Pulmonary artery endothelial cell (primary cell): Measurements from ENCODE around the gene FBXL17. TPM values are rescaled to one million over a fixed set of nuclear protein-coding genes. Genes with fewer than 3 reads are reported as not detected.

ENCODE experiments used
- DNase-seq: peaks from one replicate; pipeline ENCODE4 v3.0.0-alpha.2; 2011; ENCODE audit warnings: low read depth, low spot score
- total RNA-seq: library from RNA; depleted of rRNA; stranded (reverse); fragments of >200 nt; gene quantifications from 2 replicates; pipeline ENCODE4 v1.2.3, GENCODE V29; 2014

Gene FBXL17
- total RNA-seq, 1 donor from 2014 or later = 4.6 TPM

GRCh38 chr5:108101130-108101529, 280.8 kb downstream of the FBXL17 start:
- no peak for DNase-seq

GRCh38 chr5:108094800-108095199, 287.1 kb downstream of the FBXL17 start:
- DNase-seq = no peak

GRCh38 chr5:108093186-108093585, 288.7 kb downstream of the FBXL17 start:
- no peak for DNase-seq

GRCh38 chr5:108090946-108091345, 291.0 kb downstream of the FBXL17 start:
- no peak for DNase-seq

DNA sequence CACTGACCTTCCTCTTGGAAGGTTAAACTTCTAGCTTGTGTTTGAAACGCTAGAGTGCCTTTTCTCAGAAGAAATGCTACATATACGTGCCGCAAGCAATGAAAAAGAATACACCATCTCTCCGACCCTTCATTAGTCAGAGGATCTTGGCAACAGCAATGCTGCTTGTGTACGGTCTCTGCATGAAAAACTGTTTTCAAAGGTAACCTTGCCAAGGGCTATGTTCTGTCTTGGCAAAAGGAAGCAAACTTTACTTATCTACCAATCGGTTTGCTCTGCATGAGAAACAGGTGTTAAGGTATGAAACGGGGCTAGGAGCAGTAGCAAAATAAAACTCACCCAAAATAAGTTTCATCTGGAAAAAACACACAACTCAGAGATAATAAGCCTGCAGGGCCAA, 297.8 kb downstream of the FBXL17 start:
- DNase-seq = no peak

GRCh38 chr5:108083232-108083631, 298.7 kb downstream of the FBXL17 start:
- no peak for DNase-seq

- DNase-seq = no peak
These were observed 300.2 kb downstream of the FBXL17 start for GRCh38 chr5:108081707-108082106.

GRCh38 chr5:108079753-108080152, 302.1 kb downstream of the FBXL17 start:
- DNase-seq = no peak

DNA sequence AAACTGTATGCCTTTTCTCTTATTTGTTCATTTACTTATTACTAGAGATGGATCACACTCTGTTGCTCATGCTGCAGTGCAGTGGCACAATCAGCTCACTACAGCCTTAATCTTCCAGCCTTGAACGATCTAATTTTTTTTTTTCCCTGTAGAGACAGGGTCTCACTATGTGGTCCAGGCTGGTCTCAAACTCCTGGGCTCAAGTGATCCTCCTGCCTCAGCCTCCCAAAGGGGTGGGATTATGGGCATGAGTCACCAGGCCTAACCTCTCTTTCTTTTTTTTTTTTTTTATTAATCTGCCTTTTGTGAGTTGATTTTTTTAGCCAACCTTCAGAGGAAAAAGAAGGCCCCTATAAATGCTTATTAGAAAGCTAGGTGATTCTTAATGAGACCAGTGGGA, 303.0 kb downstream of the FBXL17 start:
- no peak for DNase-seq

DNA sequence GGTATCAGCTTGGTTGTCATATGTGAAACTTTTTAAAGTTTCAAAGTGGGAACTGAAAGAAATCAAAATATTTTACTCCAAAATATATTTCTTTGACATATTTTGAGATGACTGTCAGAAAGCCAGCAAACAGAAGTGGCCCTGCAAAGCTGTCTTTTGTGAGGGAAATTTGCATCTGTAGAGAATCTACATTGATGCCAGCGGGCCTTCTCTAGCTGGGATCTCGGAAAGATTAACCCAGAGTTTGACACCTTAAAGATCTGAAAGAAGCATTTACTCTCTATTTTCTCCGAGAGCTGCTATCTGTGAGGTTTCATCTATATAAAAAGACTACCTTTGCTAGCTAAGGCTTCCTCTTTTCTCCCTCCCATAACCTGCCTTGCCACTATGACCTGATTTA, 303.6 kb downstream of the FBXL17 start:
- DNase-seq = no peak

DNA sequence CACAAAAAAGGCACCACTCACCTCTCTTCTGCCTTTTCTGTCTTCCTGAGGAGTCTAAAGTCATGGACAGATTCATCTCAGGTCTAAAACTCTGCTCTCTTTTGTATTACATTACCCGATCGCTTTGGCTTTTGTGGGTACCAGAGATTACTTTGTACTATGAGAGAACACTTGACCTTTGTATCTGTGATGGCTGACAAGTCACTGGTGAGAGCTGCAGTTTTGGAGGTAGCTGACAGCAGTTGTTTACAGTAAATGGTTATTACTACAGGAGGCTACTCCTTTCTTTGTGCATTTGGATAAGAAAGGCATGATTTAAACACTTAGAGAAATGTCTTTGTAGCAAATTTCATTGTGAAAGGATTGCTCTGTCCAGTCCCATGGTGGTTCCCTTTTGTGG, 307.3 kb downstream of the FBXL17 start:
- no peak for DNase-seq

- DNase-seq = no peak
These were observed 317.6 kb downstream of the FBXL17 start for GRCh38 chr5:108064302-108064701.

DNA sequence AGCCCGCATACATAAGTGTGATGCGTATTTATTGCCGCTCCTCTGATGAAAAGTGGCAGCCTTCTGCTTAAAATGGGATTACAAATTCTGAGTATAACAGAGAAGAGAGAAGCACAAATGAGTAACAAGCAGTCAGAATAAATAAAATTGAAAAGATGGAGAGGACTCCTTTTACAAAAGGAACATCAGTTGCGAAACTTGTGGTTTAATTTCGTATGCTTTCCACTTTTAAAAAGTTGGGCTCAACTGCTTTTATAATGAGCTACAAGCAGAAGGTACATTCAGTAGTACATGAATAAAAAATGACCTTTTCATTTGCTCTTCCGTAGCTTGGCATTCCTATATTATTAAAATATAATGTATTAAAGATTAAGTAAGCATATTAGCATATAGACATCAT, 320.0 kb downstream of the FBXL17 start:
- DNase-seq = no peak

DNA sequence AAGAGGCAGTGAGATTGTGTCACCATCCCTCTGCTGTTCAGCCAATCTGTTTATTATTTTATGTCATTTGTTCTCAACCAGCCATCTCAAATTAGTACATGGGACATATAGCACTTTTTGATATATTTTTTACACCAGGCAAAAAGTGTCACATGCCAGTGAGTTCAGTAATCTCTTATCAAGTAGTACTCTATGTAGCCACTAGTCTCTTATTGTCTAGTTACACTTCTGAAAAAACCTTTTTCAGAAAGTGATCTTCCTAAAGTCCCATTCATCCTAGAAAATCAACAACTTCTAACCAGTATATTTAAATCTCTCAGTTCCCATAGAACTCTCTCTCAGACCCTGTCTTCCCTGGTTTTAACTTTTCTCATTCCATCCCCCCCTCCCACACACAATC, 321.6 kb downstream of the FBXL17 start:
- DNase-seq = no peak

DNA sequence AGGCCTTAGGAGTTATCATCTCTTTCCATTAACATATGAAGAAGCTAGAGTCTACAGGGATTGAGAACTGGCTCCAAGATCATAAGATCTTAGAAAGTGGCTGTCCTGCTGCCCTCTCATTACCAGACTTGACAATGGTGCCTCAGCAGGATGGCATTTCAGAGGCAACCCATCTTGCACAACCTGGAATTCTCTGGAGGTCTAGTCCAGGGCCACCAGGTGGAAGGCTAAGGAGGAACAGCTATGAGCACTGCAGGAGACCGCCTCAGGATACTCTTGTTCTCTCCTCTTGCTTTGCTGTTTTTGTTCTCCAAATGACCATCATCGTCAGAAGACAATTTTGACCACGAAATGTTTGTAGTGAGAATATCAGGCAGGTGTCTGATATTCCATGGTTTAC, 322.6 kb downstream of the FBXL17 start:
- no peak for DNase-seq

DNA sequence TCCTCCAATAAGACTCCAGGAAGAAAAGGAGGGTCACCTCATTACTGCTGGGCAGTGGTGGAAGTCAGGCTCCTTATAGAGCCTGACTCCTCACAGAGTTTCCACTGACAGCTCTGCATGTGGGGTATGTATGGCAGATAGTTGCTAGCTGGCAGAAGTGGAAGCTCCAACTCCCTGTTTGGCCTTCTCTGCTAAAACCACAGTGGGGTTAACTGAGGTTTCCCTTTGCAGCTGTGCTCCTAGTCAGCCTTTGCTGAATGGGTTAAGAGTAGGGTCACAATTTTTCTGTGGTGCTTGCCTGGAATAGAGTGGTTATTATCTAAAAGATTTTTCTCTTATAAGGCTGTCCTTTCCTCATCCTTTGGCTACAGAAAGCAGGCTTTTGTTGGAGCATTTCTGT, 327.5 kb downstream of the FBXL17 start:
- no peak for DNase-seq

DNA sequence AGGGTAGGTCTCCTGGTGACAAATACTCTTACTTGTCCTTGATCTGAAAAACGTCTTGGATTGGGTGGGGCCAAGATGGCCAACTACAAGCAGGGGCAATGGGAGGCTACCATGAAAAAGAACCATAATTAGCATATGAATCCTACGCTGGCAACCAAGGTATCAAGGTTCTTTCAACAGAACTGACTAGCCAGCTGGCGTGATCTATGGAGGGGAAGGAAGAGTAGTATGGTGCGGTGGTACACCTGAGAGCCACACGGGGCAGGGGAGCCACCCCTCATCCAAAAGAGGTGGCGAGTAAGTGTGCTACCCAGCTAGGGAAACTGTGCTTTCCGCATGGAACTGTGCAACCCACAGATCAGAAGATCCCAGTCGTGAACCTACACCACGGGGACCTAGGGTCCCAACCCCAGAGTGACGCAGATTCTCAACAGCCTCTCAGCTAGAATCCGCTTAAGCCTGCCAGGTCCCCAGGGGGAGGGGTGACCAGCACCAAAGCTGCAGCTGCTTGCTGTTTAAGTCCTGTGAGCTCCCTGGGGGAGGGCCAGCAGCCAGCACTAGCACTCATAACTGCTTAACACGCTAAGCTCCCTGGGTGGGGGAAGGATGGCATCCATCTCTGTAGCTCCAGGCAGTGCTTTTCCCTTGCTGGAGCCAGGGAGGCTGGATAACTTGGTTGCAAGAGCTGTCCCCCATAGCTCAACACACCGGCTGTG, 334.8 kb downstream of the FBXL17 start:
- DNase-seq = no peak

DNA sequence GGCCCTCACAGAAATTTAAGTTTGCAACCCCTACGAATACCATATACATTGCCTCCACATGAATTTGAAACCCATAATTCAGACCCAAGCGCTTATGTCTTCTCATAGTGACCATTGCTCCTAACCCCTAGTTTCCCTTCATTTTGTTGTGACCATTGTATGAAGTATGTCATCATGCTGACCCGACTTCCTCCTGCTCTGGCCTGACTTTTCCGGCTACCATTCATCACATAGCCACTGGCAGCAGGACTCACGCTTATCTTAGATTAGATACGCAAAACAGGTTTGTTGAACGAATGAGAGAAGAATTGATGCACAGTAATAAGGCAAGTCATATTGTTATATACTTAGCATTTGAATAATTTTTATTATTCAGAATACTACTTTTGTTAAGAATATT, 345.4 kb downstream of the FBXL17 start:
- DNase-seq = peak; percentile 22

DNA sequence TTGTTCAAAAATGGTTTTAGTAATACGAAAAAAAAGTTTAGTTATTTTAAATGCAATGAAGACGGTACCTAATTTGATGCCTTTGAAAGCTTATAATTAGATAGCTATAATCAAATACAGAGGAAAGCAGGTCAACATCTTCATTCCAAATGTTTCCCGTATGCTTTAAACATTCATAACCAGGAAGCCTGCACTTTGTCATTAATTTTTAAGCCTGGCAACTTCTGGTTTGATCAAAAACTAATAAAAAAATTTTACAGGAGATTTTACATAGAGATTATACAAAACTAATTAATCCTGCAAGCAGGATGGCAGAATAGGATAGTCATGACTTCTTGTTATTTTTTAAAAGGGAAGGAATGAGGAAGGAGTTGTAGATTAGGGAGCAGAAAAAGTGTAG, 353.0 kb downstream of the FBXL17 start:
- no peak for DNase-seq

DNA sequence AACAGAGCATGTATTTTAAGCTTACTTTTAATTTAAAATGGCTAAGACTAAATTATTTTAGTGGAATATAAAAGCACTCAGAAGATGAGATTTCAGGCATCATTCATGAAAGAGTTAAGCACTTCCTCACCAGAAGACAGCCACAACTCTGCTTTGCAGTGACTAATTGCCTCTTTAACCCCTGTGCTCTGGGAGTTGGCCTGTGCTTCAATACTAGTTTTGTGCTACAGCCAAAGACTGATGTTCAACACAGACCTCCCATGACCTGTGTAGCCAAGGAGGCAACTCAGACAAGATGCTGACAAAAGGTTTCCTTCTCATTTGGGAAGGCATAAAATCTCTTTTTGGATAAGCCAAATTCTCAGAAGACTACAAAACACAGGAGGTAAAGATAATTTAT, 353.5 kb downstream of the FBXL17 start:
- no peak for DNase-seq

- no peak for DNase-seq
These were observed 355.9 kb downstream of the FBXL17 start for GRCh38 chr5:108025957-108026356.

GRCh38 chr5:108024986-108025385, 356.9 kb downstream of the FBXL17 start:
- no peak for DNase-seq

DNA sequence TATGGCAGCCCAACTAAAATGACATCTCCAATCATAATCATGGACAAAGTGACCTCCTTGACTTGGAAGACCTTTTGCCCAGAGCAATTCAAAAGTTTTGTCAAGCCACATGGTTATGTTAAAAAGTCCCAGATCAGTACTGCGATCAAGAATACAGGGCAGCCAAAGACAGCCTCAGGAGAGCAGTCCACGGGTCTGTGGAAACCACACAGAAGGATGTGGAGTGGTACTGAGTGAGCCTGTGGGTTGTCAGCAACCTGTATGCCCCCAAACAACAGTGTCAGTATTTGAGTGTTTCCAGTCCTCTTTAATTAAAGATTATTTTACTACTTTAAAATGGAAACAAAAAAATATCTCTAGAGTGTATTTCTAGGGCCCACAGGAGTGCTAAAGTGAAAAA, 365.8 kb downstream of the FBXL17 start:
- DNase-seq = no peak

GRCh38 chr5:108006791-108007190, 375.1 kb downstream of the FBXL17 start:
- no peak for DNase-seq
